HCT116 (cell line): ENCODE measurements around the gene DDA1. TPM values are rescaled to one million over a fixed set of nuclear protein-coding genes. Genes with fewer than 3 reads are reported as not detected.

Source experiments
- ATAC-seq: fragments of 200-7000 bp; cut with Tn5 transposase; 2 replicates; pipeline ENCODE4 v1.9.1; 2020; ENCODE audit warnings: mild to moderate bottlenecking, moderate library complexity
- BruUV-seq: library from RNA; stranded (reverse); fragments of 400-500 nt; replicated peaks from 2 replicates; lab custom pipeline; 2021; lab: Mats Ljungman, UMichigan
- CTCF ChIA-PET: fragments of 300-600 bp; sonication (Branson Sonifier 250); formaldehyde crosslinking; loops from one replicate; lab custom pipeline; 2021; ENCODE audit warnings: antibody characterized with exemption; lab: Charles Lee
- POLR2A ChIA-PET: fragments of 300-600, 350-600 bp; sonication (Branson Sonifier 250); formaldehyde crosslinking; loops from one replicate; lab custom pipeline; 2021; ENCODE audit warnings: antibody characterized with exemption; lab: Charles Lee
- RAD21 ChIA-PET, 2 experiments: fragments of 300-600 bp; sonication (Branson Sonifier 250); formaldehyde crosslinking; loops; one replicate each; lab custom pipeline; 2023; ENCODE audit warnings: low total read pairs in 2 of 2; ENCODE audit not compliant: uncharacterized antibody in 2 of 2, unreplicated experiment in 2 of 2, low non-redundant PET in 1 of 2; lab: Charles Lee
- DNase-seq: peaks from one replicate; pipeline ENCODE4 v3.0.0-alpha.2; 2010; ENCODE audit warnings: low read depth, low spot score
- H2AFZ ChIP-seq: fragments of 200-600 bp; shearing (Covaris generic), sonication (generic); 2 replicates; pipeline ENCODE4 v1.6.1; 2017; ENCODE audit warnings: low read depth, mixed run types, mixed read lengths, antibody characterized with exemption, low read length; ENCODE audit not compliant: poor library complexity, severe bottlenecking
- H3K27ac ChIP-seq: 2 replicates; pipeline ENCODE4 v1.5.1; 2012; ENCODE audit warnings: low read depth, low read length
- H3K27me3 ChIP-seq: fragments of 200-600 bp; sonication (generic); 2 replicates; pipeline ENCODE4 v1.6.1; 2016; ENCODE audit warnings: mixed run types, low read length, mixed read lengths; ENCODE audit not compliant: insufficient read depth
- H3K36me3 ChIP-seq, 2 experiments: fragments of 200-500 bp in 1 of 2; fragments of 200-600 bp in 1 of 2; sonication (Bioruptor generic) in 1 of 2; sonication (generic) in 1 of 2; 2 replicates each; pipeline versions ENCODE4 v1.5.1 to v1.6.1; 2014 to 2016; ENCODE audit warnings: low read length in 2 of 2, inconsistent platforms in 1 of 2, mixed read lengths in 1 of 2, mixed run types in 1 of 2; ENCODE audit not compliant: insufficient read depth in 2 of 2, control insufficient read depth in 1 of 2
- H3K4me1 ChIP-seq, 2 experiments: fragments of 200-600 bp in 1 of 2; sonication (generic) in 1 of 2; 2 replicates each; pipeline versions ENCODE4 v1.5.1 to v1.6.1; 2012 to 2017; ENCODE audit warnings: low read length in 2 of 2, inconsistent platforms in 1 of 2, mild to moderate bottlenecking in 1 of 2, mixed read lengths in 1 of 2, mixed run types in 1 of 2, moderate library complexity in 1 of 2; ENCODE audit not compliant: insufficient read depth in 2 of 2, control insufficient read depth in 1 of 2
- H3K4me2 ChIP-seq: fragments of 200-600 bp; sonication (generic); 2 replicates; pipeline ENCODE4 v1.6.1; 2017; ENCODE audit warnings: mixed run types, low read length, mixed read lengths
- H3K4me3 ChIP-seq, 2 experiments: fragments of 200-600 bp in 1 of 2; sonication (generic) in 1 of 2; replicated peaks in 1 of 2; 2 replicates each; pipeline ENCODE4 v1.5.1; 2011 to 2016; ENCODE audit warnings: low read length in 2 of 2, control low read depth in 1 of 2, low read depth in 1 of 2, mild to moderate bottlenecking in 1 of 2, mixed read lengths in 1 of 2, mixed run types in 1 of 2
- H3K79me2 ChIP-seq: fragments of 200-600 bp; sonication (generic); 2 replicates; pipeline ENCODE4 v1.6.1; 2017; ENCODE audit warnings: mild to moderate bottlenecking, mixed run types, low read length, moderate library complexity, mixed read lengths; ENCODE audit not compliant: insufficient read depth
- H3K9ac ChIP-seq: fragments of 200-600 bp; sonication (generic); 2 replicates; pipeline ENCODE4 v1.6.1; 2016; ENCODE audit warnings: low read length, mixed read lengths
- H3K9me2 ChIP-seq: fragments of 200-600 bp; sonication (generic), shearing (Covaris generic); 2 replicates; pipeline ENCODE4 v1.6.1; 2017; ENCODE audit warnings: mixed run types, mild to moderate bottlenecking, moderate library complexity; ENCODE audit not compliant: insufficient read depth
- H3K9me3 ChIP-seq, 2 experiments: fragments of 200-500 bp in 1 of 2; fragments of 200-600 bp in 1 of 2; sonication (Bioruptor generic) in 1 of 2; sonication (generic) in 1 of 2; 2 replicates each; pipeline ENCODE4 v1.6.1; 2014 to 2017; ENCODE audit warnings: low read length in 2 of 2, mixed read lengths in 2 of 2, inconsistent platforms in 1 of 2, low read depth in 1 of 2, mild to moderate bottlenecking in 1 of 2, mixed run types in 1 of 2, moderate library complexity in 1 of 2; ENCODE audit not compliant: control insufficient read depth in 1 of 2, insufficient read depth in 1 of 2
- H4K20me1 ChIP-seq: fragments of 200-600 bp; sonication (generic), shearing (Covaris generic); 2 replicates; pipeline ENCODE4 v1.6.1; 2017; ENCODE audit warnings: mixed run types, mild to moderate bottlenecking, moderate library complexity; ENCODE audit not compliant: insufficient read depth
- CBX3 ChIP-seq: IDR thresholded peaks from 2 replicates; pipeline ENCODE4 v1.6.1; 2012; ENCODE audit warnings: low read depth
- ELF1 ChIP-seq: IDR thresholded peaks from 2 replicates; pipeline ENCODE4 v1.6.1; 2012; ENCODE audit warnings: low read depth, borderline replicate concordance
- FOSL1 ChIP-seq: IDR thresholded peaks from 2 replicates; pipeline ENCODE4 v1.6.1; 2012; ENCODE audit warnings: low read depth
- POLR2A ChIP-seq: IDR thresholded peaks from 2 replicates; pipeline ENCODE4 v1.7.0; 2011; ENCODE audit warnings: borderline replicate concordance; ENCODE audit not compliant: insufficient read depth, insufficient read length; ENCODE audit errors: extremely low read depth
- POLR2AphosphoS5 ChIP-seq: IDR thresholded peaks from 2 replicates; pipeline ENCODE4 v1.6.1; 2011; ENCODE audit warnings: mild to moderate bottlenecking, low read depth, low read length, moderate library complexity
- SP1 ChIP-seq: IDR thresholded peaks from 2 replicates; pipeline ENCODE4 v1.6.1; 2012; ENCODE audit warnings: low read depth
- SRF ChIP-seq: IDR thresholded peaks from 2 replicates; pipeline ENCODE4 v1.6.1; 2012; ENCODE audit warnings: low read depth
- TCF7L2 ChIP-seq: IDR thresholded peaks from 2 replicates; pipeline ENCODE4 v1.7.0; 2011; ENCODE audit warnings: borderline replicate concordance, inconsistent platforms; ENCODE audit not compliant: insufficient read depth, insufficient read length; ENCODE audit errors: extremely low read depth
- YY1 ChIP-seq: IDR thresholded peaks from 2 replicates; pipeline ENCODE4 v1.6.1; 2011; ENCODE audit warnings: low read length, low read depth, moderate library complexity, mild to moderate bottlenecking; ENCODE audit not compliant: insufficient replicate concordance; ENCODE audit errors: extremely low read depth
- ZBTB33 ChIP-seq: IDR thresholded peaks from 2 replicates; pipeline ENCODE4 v1.6.1; 2011; ENCODE audit warnings: mild to moderate bottlenecking, low read length, moderate library complexity; ENCODE audit not compliant: insufficient replicate concordance; ENCODE audit errors: extremely low read depth
- ZFX ChIP-seq: fragments of 450-650 bp; IDR thresholded peaks from 2 replicates; pipeline ENCODE4 v1.6.1; 2017
- ZNF274 ChIP-seq: fragments of 200-500 bp; sonication (Bioruptor generic); IDR thresholded peaks from 2 replicates; pipeline ENCODE4 v1.6.1; 2014; ENCODE audit warnings: mild to moderate bottlenecking, low read depth, low read length, inconsistent platforms
- intact Hi-C: fragments of 100-400 bp; cut with micrococcal nuclease; formaldehyde crosslinking; loops from 2 replicates; pipeline ENCODE4 v1.10.0; 2022
- total RNA-seq: library from RNA; stranded (reverse); gene quantifications from one replicate; pipeline ENCODE4 v1.2.1, GENCODE V29; 2021; ENCODE audit not compliant: unreplicated experiment
- TF ChIP-seq, protein P1 (sequence below): IDR thresholded peaks from 2 replicates; pipeline ENCODE4 v1.6.1; 2012; ENCODE audit warnings: low read depth
- TF ChIP-seq, protein P2 (sequence below): IDR thresholded peaks from 2 replicates; pipeline ENCODE4 v1.6.1; 2012

Gene DDA1
- total RNA-seq, 1 experiment from 2014 or later: 68.6 TPM

- Histone ChIP-seq H3K9me2 (no peaks in the 10 kb centered on the region), H2AFZ (peak within 1 kb of the TSS; percentile 92), H3K4me1 (peaks cover 42 to 71% of the 10 kb centered on the region in 2 experiments), H4K20me1 (no peaks in the 10 kb centered on the region), H3K36me3 (peaks cover 3 to 9% of the 10 kb centered on the region in 2 experiments; a peak in 1 of 4 replicates), H3K27ac (peak within 1 kb of the TSS; percentile 93), H3K4me3 (peak within 1 kb of the TSS; percentile 85 to 99), H3K27me3 (no peaks in the 10 kb centered on the region), H3K79me2 (peaks cover 21% of the 10 kb centered on the region), H3K9me3 (no peaks in the 10 kb centered on the region), H3K4me2 (peak within 1 kb of the TSS; percentile 97), H3K9ac (peak within 1 kb of the TSS; percentile 89)
- TSS peak; percentile 80 for BruUV-seq
- DNase-seq (peak; percentile 99), ATAC-seq (peak; percentile 64)
- RAD21 ChIA-PET: no interaction called here
- CTCF ChIA-PET: interaction anchor here (2.2 kb wide), 1 partner anchor 11 kb away, joined by 5 read pairs; no protein-coding TSS in a partner anchor
- TF ChIP-seq ZFX (peak; percentile 56; the same call in 1 of the 2 replicates), SRF (no peak), POLR2A (peak; percentile 65), CBX3 (peak; percentile 62; the same call in 1 of the 2 replicates), ZNF274 (no peak), FOSL1 (no peak), TCF7L2 (peak; percentile 82), POLR2AphosphoS5 (peak; percentile 83), ZBTB33 (no peak), YY1 (peak; percentile 59), ELF1 (no peak), SP1 (peak; percentile 97)
- TF ChIP-seq, protein P1, sequence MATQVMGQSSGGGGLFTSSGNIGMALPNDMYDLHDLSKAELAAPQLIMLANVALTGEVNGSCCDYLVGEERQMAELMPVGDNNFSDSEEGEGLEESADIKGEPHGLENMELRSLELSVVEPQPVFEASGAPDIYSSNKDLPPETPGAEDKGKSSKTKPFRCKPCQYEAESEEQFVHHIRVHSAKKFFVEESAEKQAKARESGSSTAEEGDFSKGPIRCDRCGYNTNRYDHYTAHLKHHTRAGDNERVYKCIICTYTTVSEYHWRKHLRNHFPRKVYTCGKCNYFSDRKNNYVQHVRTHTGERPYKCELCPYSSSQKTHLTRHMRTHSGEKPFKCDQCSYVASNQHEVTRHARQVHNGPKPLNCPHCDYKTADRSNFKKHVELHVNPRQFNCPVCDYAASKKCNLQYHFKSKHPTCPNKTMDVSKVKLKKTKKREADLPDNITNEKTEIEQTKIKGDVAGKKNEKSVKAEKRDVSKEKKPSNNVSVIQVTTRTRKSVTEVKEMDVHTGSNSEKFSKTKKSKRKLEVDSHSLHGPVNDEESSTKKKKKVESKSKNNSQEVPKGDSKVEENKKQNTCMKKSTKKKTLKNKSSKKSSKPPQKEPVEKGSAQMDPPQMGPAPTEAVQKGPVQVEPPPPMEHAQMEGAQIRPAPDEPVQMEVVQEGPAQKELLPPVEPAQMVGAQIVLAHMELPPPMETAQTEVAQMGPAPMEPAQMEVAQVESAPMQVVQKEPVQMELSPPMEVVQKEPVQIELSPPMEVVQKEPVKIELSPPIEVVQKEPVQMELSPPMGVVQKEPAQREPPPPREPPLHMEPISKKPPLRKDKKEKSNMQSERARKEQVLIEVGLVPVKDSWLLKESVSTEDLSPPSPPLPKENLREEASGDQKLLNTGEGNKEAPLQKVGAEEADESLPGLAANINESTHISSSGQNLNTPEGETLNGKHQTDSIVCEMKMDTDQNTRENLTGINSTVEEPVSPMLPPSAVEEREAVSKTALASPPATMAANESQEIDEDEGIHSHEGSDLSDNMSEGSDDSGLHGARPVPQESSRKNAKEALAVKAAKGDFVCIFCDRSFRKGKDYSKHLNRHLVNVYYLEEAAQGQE: no peak
- TF ChIP-seq, protein P2, sequence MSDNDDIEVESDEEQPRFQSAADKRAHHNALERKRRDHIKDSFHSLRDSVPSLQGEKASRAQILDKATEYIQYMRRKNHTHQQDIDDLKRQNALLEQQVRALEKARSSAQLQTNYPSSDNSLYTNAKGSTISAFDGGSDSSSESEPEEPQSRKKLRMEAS: peak; percentile 94
- intact Hi-C loops: no loop called here
- POLR2A ChIA-PET: interaction anchor here (1.4 to 1.6 kb wide), 2 partner anchors 20 to 28 kb away, joined by 3 to 5 read pairs; partner anchors contain the start of gene DDA1
Measured at GRCh38 chr19:17336872-17337674, 27.7 kb downstream of the DDA1 start, which contains the start of gene GTPBP3. TSS of gene GTPBP3 (plus strand) at chr19:17337553. CDS start at chr19:17337612, 59 bp downstream.
